Thyroid gland (tissue), 4 donors: ENCODE data around the gene TRIM33. TPM values are rescaled to one million over a fixed set of nuclear protein-coding genes. Genes with fewer than 3 reads are reported as not detected.

Source experiments
- DNase-seq, 2 donors: peaks; one replicate each; pipeline ENCODE4 v3.0.0-alpha.2; 2019
- H3K27ac ChIP-seq, 3 donors: fragments of 200-600 bp; sonication (generic); 1 replicate in 2 of 3; 2 replicates in 1 of 3; pipeline ENCODE4 v1.5.1; 2016 to 2019; ENCODE audit warnings: mild to moderate bottlenecking in 1 of 3, moderate library complexity in 1 of 3
- H3K27me3 ChIP-seq: fragments of 200-600 bp; sonication (generic); one replicate; pipeline ENCODE4 v1.5.1; 2019
- H3K36me3 ChIP-seq, 2 donors: fragments of 200-600 bp; sonication (generic); one replicate each; pipeline ENCODE4 v1.5.1; 2016 to 2019
- H3K4me1 ChIP-seq, 2 donors: fragments of 200-600 bp; sonication (generic); one replicate each; pipeline ENCODE4 v1.5.1; 2017 to 2019
- H3K4me3 ChIP-seq, 3 donors: fragments of 200-600 bp; sonication (generic); replicated peaks in 1 of 3; 1 replicate in 2 of 3; 2 replicates in 1 of 3; pipeline ENCODE4 v1.5.1; 2016; ENCODE audit warnings: mild to moderate bottlenecking in 1 of 3
- H3K9me3 ChIP-seq: fragments of 200-600 bp; sonication (generic); one replicate; pipeline ENCODE4 v1.5.1; 2017
- CTCF ChIP-seq, 6 experiments: fragments of 200-600 bp in 3 of 6; fragments of 450-650 bp in 3 of 6; sonication (generic) in 3 of 6; IDR thresholded peaks; one replicate each; pipeline ENCODE4 v1.5.1; 2016 to 2019; ENCODE audit warnings: antibody characterized with exemption in 6 of 6, mild to moderate bottlenecking in 2 of 6, inconsistent platforms in 1 of 6, moderate library complexity in 1 of 6
- POLR2A ChIP-seq, 2 donors: fragments of 450-650 bp; IDR thresholded peaks; one replicate each; pipeline ENCODE4 v1.6.1; 2017; ENCODE audit warnings: antibody characterized with exemption in 2 of 2, mild to moderate bottlenecking in 2 of 2, moderate library complexity in 1 of 2
- WGBS, 2 donors: methylation state at CpG; one replicate each; pipeline ENCODE4 v1.1.5; 2017; 5-methylcytosine and 5-hydroxymethylcytosine counted together
- intact Hi-C: fragments of 100-400 bp; cut with DNase I; formaldehyde crosslinking; loops from one replicate; pipeline ENCODE4 v1.15.1; 2023
- total RNA-seq, 4 donors: library from RNA; depleted of rRNA; stranded (reverse); fragments of >200 nt; gene quantifications; one replicate each; pipeline ENCODE4 v1.2.3, GENCODE V29; 2016

The TRIM33 gene
- total RNA-seq, 4 donors from 2014 or later = 53.9 to 112 (median 58.0) TPM

- Histone ChIP-seq H3K9me3 (no peaks in the 10 kb centered on the region), H3K27ac (no peak overlapping the region), H3K36me3 (no peaks in the 10 kb centered on the region), H3K27me3 (no peaks in the 10 kb centered on the region), H3K4me3 (no peak overlapping the region), H3K4me1 (peaks cover 6 to 9% of the 10 kb centered on the region in 2 donors)
- no peak for DNase-seq
- intact Hi-C loops = no loop called here
- no peak for TF ChIP-seq CTCF (IDR thresholded peaks at IDR 0.05)
- TF ChIP-seq POLR2A (IDR thresholded peaks at IDR 0.05) = no peak
These were observed 11.5 kb downstream of the TRIM33 start for GRCh38 chr1:114499478-114499877.

- TF ChIP-seq CTCF (IDR thresholded peaks at IDR 0.05) (no peak), POLR2A (IDR thresholded peaks at IDR 0.05) (no peak)
- peaks cover 0 to 6% of the 10 kb centered on the region in 2 donors for H3K4me1 ChIP-seq
These were observed 14.9 kb downstream of the TRIM33 start for GRCh38 chr1:114496089-114496488.

GRCh38 chr1:114495486-114495885, 15.5 kb downstream of the TRIM33 start:
- DNase-seq = no peak
- 79 to 83% methylated on average over 2 of the region's 2 CpGs for WGBS, 2 donors
- no peaks in the 10 kb centered on the region for H3K27me3 ChIP-seq
- no peak overlapping the region for H3K4me3 ChIP-seq
- no peaks in the 10 kb centered on the region for H3K9me3 ChIP-seq
- intact Hi-C loops = no loop called here
- peaks cover 0 to 6% of the 10 kb centered on the region in 2 donors for H3K4me1 ChIP-seq
- H3K36me3 ChIP-seq = no peaks in the 10 kb centered on the region
- TF ChIP-seq POLR2A (IDR thresholded peaks at IDR 0.05) (no peak), CTCF (IDR thresholded peaks at IDR 0.05) (no peak)
- H3K27ac ChIP-seq = no peak overlapping the region

More at GRCh38 chr1:114496089-114496488, 14.9 kb downstream of the TRIM33 start:
- Histone ChIP-seq H3K36me3 (no peaks in the 10 kb centered on the region), H3K4me3 (no peak overlapping the region), H3K9me3 (no peaks in the 10 kb centered on the region), H3K27ac (no peak overlapping the region), H3K27me3 (no peaks in the 10 kb centered on the region)
- intact Hi-C loops = no loop called here
- WGBS, 2 donors = 75 to 89% methylated on average over 1 of the region's 1 CpG
- no peak for DNase-seq

- Histone ChIP-seq H3K4me1 (peaks cover 0 to 6% of the 10 kb centered on the region in 2 donors), H3K4me3 (no peak overlapping the region), H3K27me3 (no peaks in the 10 kb centered on the region), H3K36me3 (no peaks in the 10 kb centered on the region), H3K27ac (no peak overlapping the region), H3K9me3 (no peaks in the 10 kb centered on the region)
- WGBS, 2 donors = 87 to 94% methylated on average over 1 of the region's 1 CpG
- no peak for TF ChIP-seq POLR2A (IDR thresholded peaks at IDR 0.05)
- TF ChIP-seq CTCF (IDR thresholded peaks at IDR 0.05) = no peak
- intact Hi-C loops = no loop called here
- DNase-seq = no peak
These were observed 18.0 kb downstream of the TRIM33 start for GRCh38 chr1:114492978-114493377.

- 63 to 68% methylated on average over 1 of the region's 1 CpG for WGBS, 2 donors
- Histone ChIP-seq H3K27me3 (no peaks in the 10 kb centered on the region), H3K4me1 (no peaks in the 10 kb centered on the region), H3K9me3 (no peaks in the 10 kb centered on the region), H3K4me3 (no peak overlapping the region), H3K36me3 (no peaks in the 10 kb centered on the region), H3K27ac (no peak overlapping the region)
- TF ChIP-seq POLR2A (IDR thresholded peaks at IDR 0.05) = no peak
- TF ChIP-seq CTCF (IDR thresholded peaks at IDR 0.05) = no peak
- DNase-seq = no peak
- intact Hi-C loops = no loop called here
These were observed 20.7 kb downstream of the TRIM33 start for GRCh38 chr1:114490274-114490693.
